RPMI8226 (cell line): ENCODE data around the gene G6PC1.
"Not testable (repeated sequence)": the region's sequence is repeated elsewhere in the genome, so short reads cannot be mapped to it uniquely, and the experiment has no call there.

Experiments
- DNase-seq: peaks from one replicate; pipeline ENCODE4 v3.0.0-alpha.2; 2015

G6PC1 gene

DNA sequence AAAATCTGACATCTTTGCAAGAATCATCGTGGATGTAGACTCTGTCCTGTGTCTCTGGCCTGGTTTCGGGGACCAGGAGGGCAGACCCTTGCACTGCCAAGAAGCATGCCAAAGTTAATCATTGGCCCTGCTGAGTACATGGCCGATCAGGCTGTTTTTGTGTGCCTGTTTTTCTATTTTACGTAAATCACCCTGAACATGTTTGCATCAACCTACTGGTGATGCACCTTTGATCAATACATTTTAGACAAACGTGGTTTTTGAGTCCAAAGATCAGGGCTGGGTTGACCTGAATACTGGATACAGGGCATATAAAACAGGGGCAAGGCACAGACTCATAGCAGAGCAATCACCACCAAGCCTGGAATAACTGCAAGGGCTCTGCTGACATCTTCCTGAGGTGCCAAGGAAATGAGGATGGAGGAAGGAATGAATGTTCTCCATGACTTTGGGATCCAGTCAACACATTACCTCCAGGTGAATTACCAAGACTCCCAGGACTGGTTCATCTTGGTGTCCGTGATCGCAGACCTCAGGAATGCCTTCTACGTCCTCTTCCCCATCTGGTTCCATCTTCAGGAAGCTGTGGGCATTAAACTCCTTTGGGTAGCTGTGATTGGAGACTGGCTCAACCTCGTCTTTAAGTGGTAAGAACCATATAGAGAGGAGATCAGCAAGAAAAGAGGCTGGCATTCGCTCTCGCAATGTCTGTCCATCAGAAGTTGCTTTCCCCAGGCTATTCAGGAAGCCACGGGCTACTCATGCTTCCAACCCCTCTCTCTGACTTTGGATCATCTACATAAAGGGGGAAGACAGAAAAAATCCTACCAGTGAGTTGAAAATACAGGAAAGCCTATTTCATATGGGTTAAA lies at the start of gene G6PC1:
G6PC1 (plus strand) TSS at position 340 of the 872 bp plus-strand sequence; CDS start at position 418, 78 bp downstream.
- DNase-seq = no peak

DNA sequence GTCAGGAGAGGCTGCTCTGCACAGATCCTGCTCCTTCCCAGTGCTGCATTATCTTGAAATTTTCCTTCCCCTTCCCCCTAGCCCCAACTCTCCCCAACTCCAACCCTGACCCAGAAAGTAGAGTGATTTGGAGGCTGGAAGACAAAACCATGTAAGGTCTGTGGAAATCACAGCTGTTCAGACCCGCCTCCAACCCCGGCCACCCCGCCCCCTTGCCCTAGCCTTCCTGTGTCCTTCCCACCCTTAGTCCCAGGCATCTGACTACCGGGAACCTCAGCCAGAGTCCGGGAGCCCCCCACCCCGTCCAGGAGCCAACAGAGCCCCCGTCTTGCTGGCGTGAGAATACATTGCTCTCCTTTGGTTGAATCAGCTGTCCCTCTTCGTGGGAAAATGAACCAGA lies 49.6 kb upstream of the G6PC1 start, which contains the start of gene AOC3:
AOC3 (plus strand) TSS at position 246 of the 400 bp plus-strand sequence; CDS start at position 391, 145 bp downstream.
- no peak for DNase-seq

DNA sequence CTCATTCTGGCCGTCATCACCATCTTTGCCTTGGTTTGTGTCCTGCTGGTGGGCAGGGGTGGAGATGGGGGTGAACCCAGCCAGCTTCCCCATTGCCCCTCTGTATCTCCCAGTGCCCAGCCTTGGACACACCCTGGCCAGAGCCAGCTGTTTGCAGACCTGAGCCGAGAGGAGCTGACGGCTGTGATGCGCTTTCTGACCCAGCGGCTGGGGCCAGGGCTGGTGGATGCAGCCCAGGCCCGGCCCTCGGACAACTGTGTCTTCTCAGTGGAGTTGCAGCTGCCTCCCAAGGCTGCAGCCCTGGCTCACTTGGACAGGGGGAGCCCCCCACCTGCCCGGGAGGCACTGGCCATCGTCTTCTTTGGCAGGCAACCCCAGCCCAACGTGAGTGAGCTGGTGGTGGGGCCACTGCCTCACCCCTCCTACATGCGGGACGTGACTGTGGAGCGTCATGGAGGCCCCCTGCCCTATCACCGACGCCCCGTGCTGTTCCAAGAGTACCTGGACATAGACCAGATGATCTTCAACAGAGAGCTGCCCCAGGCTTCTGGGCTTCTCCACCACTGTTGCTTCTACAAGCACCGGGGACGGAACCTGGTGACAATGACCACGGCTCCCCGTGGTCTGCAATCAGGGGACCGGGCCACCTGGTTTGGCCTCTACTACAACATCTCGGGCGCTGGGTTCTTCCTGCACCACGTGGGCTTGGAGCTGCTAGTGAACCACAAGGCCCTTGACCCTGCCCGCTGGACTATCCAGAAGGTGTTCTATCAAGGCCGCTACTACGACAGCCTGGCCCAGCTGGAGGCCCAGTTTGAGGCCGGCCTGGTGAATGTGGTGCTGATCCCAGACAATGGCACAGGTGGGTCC lies 49.0 kb upstream of the G6PC1 start:
- not testable (repeated sequence) for DNase-seq

DNA sequence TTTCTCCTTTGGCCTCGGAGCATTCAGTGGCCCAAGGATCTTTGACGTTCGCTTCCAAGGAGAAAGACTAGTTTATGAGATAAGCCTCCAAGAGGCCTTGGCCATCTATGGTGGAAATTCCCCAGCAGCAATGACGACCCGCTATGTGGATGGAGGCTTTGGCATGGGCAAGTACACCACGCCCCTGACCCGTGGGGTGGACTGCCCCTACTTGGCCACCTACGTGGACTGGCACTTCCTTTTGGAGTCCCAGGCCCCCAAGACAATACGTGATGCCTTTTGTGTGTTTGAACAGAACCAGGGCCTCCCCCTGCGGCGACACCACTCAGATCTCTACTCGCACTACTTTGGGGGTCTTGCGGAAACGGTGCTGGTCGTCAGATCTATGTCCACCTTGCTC lies 48.2 kb upstream of the G6PC1 start:
- DNase-seq = no peak

DNA sequence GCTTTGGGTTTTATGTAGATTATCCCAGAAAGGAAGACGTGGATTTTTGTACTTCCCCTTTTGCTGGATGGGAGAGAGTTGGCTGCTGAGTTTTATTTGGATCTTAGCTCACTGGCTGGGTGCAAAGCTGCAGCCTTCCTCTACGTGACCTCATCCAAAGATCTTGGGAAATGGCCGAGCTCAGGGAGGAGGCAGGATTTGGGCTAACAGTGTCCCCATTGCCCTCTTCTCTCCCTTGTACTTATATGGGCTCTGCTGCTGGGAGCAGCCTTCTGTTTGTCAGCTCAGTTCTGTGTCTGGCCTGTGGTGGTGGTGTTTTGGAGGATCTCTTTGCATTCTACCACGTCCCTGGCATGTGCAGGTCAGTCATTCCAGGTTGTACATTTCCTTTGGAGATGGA lies 47.6 kb upstream of the G6PC1 start:
- peak; percentile 38 for DNase-seq

DNA sequence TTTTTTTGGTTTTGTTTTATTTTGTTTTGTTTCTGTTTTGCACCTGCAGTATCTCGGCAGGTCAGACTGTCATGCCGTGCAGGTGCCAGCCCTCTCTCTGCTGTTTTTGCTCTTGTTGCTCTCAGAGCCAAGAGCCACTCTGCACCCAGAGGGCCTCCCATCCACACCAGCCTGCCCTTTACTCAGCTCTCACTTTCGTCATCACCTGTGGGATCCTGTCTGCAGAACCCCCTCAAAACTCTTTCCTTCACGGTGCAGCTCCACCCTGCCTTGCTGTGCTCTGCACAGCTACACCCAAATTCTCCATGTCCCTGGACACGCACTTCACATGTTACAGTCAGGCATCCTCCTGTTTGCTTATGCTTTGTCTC lies 47.0 kb upstream of the G6PC1 start:
- peak; percentile 89 for DNase-seq

DNA sequence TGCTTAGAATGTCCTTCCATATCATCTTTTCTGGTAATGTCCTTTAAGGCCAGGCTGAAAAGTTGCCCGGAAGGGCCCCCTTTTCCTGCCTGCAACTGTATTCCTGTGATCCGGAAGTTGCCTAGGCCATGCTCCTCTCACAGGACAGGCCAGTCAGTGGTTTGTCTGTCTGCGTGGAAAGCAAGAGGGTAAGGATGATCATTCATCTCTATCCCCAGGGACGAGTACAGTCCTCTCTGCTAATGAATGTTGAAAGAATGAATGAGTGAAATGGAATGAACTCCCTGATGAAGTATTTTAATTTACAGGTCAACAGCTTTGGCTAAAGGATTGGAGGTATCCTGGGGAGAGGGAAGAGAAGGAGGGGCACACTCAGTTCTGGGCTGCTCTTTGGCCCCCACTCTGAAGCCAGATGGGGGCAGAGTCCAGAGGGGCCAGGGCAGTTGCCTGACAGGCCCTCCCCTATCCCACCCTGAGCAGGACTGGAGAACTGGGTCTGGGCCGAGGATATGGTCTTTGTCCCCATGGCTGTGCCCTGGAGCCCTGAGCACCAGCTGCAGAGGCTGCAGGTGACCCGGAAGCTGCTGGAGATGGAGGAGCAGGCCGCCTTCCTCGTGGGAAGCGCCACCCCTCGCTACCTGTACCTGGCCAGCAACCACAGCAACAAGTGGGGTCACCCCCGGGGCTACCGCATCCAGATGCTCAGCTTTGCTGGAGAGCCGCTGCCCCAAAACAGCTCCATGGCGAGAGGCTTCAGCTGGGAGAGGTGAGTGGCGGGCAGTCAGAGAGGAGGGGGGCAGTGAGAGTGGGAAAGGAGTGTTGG lies 46.4 kb upstream of the G6PC1 start:
- DNase-seq = peak; percentile 46

DNA sequence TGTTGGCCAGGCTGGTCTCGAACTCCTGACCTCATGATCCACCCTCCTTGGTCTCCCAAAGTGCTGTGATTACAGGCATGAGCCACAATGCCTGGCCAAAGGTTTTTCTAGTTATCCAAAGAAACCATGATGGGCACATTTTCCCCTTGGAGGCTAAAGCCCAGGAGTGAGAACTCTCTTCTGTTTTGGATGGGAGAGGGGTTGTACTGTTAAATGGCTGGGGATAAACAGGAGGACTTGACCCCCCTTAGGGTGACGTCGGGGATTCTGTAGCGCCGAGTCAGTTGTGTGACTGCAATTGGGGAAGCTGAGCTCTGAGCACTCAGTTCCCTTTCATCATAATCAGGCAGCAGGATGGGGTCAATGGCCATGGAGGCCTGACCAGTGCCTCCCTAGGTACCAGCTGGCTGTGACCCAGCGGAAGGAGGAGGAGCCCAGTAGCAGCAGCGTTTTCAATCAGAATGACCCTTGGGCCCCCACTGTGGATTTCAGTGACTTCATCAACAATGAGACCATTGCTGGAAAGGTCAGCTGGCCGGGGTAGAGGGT lies 45.5 kb upstream of the G6PC1 start:
- DNase-seq = no peak

DNA sequence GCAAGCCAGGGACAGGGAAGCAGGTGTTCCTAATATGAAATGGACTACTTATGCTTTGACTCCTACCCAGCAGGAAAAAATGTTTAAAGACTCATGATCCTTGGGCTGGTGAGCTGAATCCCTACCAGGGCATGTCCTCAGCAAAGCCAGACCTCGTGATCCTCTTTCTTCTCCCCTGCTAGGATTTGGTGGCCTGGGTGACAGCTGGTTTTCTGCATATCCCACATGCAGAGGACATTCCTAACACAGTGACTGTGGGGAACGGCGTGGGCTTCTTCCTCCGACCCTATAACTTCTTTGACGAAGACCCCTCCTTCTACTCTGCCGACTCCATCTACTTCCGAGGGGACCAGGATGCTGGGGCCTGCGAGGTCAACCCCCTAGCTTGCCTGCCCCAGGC lies 44.5 kb upstream of the G6PC1 start:
- not testable (repeated sequence) for DNase-seq

DNA sequence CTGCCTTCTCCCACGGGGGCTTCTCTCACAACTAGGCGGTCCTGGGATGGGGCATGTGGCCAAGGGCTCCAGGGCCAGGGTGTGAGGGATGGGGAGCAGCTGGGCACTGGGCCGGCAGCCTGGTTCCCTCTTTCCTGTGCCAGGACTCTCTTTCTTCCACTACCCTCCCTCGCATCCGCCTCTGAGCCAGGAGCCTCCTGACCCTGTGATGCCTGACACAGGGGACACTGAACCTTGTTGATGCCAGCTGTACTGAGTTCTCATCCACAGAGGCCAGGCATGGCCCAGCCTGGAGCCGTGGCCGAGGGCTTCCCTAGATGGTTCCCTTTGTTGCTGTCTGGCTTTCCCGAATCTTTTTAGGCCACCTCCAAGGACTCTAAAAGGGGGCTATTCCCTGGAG lies 44.1 kb upstream of the G6PC1 start:
- not testable (repeated sequence) for DNase-seq

DNA sequence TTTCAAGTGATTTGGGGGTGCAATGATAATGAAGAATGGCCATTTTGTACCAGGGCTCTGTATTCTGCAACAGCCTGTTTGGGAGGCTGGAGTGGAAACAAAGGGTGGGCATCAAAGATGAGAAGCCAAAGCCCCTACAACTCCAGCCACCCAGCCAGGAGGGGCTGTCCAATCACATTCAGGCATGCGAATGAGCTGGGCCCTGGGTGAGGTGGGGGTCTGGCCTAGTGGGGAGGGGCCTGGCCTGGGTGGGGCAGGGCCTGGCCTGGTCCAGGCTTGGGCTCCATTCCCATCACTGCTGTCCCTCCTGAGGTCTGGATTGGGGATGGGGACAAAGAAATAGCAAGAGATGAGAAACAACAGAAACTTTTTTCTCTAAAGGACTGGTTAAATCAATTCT lies 43.2 kb upstream of the G6PC1 start:
- DNase-seq = no peak

DNA sequence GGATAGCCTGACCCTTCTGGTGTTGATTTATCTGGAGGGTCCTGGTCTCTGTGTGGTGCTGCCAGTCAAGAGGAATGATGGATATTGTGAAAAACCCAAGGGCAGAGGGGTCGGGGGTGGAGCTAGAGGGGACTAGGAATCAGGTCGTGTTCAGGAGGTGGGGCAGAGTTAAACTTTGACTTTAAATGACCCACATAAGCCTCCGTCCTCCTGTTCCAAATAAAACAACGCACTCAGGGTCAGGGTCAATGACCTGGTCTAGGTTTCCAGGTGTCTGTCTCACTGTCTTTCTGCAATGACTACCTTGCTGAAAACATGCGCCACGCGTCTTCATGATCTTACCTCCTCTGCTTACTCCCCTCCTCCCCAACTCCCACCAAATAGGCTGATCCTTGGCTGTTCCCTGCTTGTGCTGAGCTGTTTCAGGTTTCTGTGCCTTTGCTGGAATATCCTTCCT lies 34.9 kb upstream of the G6PC1 start:
- DNase-seq = no peak

DNA sequence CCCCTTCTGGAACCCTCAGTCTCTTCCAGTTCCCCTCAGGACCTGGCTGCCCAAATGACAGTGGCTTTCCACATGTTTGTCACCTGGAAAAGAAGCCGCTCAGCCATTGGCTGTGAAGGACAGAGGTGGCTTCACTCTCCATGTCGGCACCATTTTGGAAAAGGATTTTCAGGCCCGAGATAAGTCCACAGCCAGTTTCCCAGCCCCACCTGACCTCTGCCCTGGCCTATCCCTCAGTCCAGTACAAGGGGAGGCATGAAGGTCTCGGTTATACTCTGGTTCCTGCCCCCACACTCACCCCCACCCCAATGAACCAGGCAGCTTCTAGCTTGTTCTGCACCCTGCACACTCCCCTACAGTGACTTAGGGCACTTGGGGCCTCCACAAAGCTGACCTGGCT lies 34.4 kb upstream of the G6PC1 start:
- DNase-seq = no peak

DNA sequence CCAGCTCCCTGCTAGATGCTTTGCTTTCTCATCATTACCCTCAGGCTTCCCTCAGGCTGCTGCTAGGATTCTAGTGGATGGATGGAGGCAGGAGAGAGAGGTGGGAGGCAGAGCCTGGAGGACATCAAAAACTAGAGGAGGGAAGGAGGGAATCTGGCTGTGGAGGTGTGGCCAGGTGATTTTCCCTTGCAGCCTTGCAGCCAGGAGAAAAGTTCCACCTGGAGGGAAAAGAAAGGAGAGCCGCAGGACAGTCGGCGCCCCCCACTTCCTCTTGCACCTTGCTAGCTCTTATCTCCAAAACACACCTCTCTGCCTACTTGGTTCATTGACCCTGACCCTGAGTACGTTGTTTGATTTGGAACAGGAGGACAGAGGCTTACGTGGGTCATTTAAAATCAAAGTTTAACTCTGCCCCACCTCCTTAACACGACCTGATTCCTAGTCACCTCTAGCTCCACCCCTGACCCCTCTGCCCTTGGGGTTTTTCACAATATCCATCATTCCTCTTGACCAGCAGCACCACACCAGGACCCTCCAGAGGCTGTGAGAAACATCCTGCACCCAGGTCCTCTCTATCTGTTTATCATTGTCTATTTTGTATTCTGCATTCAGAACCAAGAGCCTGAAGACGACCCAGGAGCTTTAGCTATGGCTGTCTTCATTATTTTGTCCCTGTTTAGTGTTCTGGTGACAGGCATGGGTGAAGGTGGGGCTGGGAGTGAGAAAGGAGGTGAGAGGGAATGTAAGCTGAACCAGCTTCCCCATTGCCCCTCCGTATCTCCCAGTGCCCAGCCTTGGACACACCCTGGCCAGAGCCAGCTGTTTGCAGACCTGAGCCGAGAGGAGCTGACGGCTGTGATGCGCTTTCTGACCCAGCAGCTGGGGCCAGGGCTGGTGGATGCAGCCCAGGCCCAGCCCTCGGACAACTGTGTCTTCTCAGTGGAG lies 33.7 kb upstream of the G6PC1 start:
- DNase-seq = no peak

DNA sequence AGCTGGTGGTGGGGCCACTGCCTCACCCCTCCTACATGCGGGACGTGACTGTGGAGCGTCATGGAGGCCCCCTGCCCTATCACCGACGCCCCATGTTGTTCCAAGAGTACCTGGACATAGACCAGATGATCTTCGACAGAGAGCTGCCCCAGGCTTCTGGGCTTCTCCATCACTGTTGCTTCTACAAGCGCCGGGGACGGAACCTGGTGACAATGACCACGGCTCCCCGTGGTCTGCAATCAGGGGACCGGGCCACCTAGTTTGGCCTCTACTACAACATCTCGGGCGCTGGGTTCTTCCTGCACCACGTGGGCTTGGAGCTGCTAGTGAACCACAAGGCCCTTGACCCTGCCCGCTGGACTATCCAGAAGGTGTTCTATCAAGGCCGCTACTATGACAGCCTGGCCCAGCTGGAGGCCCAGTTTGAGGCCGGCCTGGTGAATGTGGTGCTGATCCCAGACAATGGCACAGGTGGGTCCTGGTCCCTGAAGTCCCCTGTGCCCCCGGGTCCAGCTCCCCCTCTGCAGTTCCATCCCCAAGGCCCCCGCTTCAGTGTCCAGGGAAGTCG lies 32.8 kb upstream of the G6PC1 start:
- not testable (repeated sequence) for DNase-seq

DNA sequence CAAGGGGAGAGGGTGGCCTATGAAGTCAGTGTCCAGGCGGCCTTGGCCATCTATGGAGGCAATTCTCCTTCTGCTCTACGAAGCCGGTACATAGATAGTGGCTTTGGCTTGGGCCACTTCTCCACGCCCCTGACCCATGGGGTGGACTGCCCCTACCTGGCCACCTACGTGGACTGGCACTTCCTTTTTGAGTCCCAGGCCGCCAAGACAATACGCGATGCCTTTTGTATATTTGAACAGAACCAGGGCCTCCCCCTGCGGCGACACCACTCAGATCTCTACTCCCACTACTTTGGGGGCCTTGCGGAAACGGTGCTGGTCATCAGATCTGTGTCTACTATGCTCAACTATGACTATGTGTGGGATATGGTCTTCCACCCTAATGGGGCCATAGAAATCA lies 32.3 kb upstream of the G6PC1 start:
- no peak for DNase-seq

DNA sequence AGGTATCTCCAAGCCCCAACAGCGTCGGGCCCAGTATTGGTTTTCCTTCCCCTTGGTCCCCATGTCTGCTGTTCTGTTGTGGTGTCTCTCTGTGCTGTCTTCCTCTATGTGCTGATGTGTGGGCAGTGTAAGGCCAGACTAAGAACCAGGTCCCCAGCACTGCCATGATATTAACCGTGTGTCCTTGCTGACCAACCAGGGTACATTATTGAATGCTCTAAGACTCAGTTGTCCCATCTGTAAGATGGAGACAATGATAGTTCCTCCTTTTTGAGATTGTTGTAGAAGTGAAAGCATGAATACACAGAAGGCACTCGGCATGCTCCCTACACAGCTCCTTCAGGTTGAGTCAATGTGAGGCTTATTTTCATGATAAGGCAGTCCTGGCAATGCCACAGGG lies 29.0 kb upstream of the G6PC1 start:
- DNase-seq = peak; percentile 20

DNA sequence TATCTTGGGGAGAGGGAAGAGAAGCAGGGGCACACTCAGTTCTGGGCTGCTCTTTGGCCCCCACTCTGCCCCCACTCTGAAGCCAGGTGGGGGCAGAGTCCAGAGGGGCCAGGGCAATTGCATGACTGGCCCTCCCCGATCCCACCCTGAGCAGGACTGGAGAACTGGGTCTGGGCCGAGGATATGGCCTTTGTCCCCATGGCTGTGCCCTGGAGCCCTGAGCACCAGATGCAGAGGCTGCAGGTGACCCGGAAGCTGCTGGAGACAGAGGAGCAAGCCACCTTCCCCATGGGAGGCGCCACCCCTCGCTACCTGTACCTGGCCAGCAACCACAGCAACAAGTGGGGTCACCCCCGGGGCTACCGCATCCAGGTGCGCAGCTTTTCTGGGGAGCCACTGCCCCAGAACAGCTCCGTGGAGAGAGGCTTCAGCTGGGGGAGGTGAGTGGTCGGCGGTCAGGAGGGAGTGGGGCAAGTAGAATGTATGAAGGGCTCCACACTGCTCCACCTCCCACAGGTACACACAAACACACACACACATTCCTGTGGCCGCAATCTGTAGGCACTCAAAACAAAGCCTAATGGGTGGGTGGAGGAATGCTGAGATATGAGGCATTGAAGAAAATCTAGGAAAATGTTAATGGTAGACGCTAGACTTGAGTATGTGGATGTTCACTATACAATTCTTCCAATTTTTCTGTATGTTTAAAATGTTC lies 28.2 kb upstream of the G6PC1 start:
- DNase-seq = no peak

DNA sequence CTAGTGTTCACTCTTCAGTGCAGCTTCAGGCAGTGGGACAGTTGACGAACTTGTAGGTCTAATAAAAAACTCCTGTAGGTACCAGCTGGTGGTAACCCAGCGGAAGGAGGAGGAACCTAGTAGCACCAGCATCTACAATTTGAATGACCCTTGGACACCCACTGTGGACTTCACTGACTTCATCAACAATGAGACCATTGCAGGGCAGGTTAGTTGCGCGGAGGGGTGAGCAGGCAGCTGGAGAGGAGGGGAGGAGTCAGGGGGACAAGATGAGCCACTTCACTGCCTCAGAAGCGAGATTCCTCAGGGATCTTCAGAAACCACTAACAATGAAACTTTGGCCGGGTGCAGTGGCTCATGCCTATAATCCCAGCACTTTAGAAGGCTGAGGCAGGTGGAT lies 27.3 kb upstream of the G6PC1 start:
- no peak for DNase-seq
